ENCODE results near the gene SYNE1.

DNA sequence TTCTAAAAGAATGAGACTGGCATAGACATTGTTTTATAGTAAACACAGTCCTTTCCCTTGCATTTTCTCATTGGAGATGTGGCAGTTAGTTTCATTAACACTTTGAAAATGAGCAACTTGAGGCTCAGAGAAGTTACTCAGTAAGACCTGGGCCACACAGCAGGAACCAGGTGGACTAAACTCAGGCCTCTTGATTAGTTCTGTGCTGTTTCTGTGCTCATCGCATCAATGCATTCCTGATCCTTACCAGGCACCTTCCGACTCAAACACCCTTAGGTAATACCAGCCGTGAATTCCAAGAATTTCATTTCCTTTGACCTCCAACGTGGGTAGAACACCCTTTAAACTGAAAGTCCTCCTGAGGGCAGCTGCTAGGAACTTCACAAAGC is 466.9 kb downstream of the SYNE1 start:
- TF ChIP-seq, protein P1, sequence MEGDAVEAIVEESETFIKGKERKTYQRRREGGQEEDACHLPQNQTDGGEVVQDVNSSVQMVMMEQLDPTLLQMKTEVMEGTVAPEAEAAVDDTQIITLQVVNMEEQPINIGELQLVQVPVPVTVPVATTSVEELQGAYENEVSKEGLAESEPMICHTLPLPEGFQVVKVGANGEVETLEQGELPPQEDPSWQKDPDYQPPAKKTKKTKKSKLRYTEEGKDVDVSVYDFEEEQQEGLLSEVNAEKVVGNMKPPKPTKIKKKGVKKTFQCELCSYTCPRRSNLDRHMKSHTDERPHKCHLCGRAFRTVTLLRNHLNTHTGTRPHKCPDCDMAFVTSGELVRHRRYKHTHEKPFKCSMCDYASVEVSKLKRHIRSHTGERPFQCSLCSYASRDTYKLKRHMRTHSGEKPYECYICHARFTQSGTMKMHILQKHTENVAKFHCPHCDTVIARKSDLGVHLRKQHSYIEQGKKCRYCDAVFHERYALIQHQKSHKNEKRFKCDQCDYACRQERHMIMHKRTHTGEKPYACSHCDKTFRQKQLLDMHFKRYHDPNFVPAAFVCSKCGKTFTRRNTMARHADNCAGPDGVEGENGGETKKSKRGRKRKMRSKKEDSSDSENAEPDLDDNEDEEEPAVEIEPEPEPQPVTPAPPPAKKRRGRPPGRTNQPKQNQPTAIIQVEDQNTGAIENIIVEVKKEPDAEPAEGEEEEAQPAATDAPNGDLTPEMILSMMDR (IDR thresholded peaks at IDR 0.05) = no peak
- no peak for TF ChIP-seq POLR2A (IDR thresholded peaks at IDR 0.05)

Data from heart left ventricle (tissue), 13 donors.